DOHH2 (cell line): ENCODE results near the gene SCN1B.

Experiments used
- H3F3A ChIP-seq: fragments of 200-600 bp; sonication (generic), shearing (Covaris generic); 2 replicates; pipeline ENCODE4 v1.6.0; 2016; ENCODE audit warnings: antibody characterized with exemption, mild to moderate bottlenecking; ENCODE audit not compliant: control insufficient read depth, insufficient read depth
- H3K27ac ChIP-seq: fragments of 200-600 bp; sonication (generic); 2 replicates; pipeline ENCODE4 v1.5.1; 2014; ENCODE audit warnings: low read depth, mild to moderate bottlenecking, low read length, moderate library complexity
- H3K27me3 ChIP-seq: fragments of 200-600 bp; sonication (generic); 2 replicates; pipeline ENCODE4 v1.6.1; 2014; ENCODE audit warnings: mild to moderate bottlenecking, low read length, mixed read lengths; ENCODE audit not compliant: control insufficient read depth
- H3K36me3 ChIP-seq: fragments of 200-600 bp; sonication (generic); 2 replicates; pipeline ENCODE4 v1.6.1; 2014; ENCODE audit warnings: mild to moderate bottlenecking, low read length, moderate library complexity, mixed read lengths; ENCODE audit not compliant: control insufficient read depth
- H3K4me1 ChIP-seq: fragments of 200-600 bp; sonication (generic); 2 replicates; pipeline ENCODE4 v1.6.1; 2014; ENCODE audit warnings: mild to moderate bottlenecking, low read length, mixed read lengths; ENCODE audit not compliant: control insufficient read depth
- H3K4me2 ChIP-seq: fragments of 200-600 bp; sonication (generic); 2 replicates; pipeline ENCODE4 v1.6.0; 2014; ENCODE audit warnings: mild to moderate bottlenecking, low read length, moderate library complexity
- H3K4me3 ChIP-seq: fragments of 200-600 bp; sonication (generic); 2 replicates; pipeline ENCODE4 v1.5.1; 2014; ENCODE audit warnings: mild to moderate bottlenecking, low read length, mixed read lengths
- H3K79me2 ChIP-seq: fragments of 200-600 bp; sonication (generic); 2 replicates; pipeline ENCODE4 v1.6.1; 2014; ENCODE audit warnings: mild to moderate bottlenecking, low read length, mixed read lengths; ENCODE audit not compliant: control insufficient read depth
- H3K9me2 ChIP-seq: fragments of 200-600 bp; sonication (generic); replicated peaks from 2 replicates; pipeline ENCODE4 v1.6.1; 2014; ENCODE audit warnings: mild to moderate bottlenecking, low read length, mixed read lengths; ENCODE audit not compliant: control insufficient read depth
- H3K9me3 ChIP-seq: fragments of 200-600 bp; sonication (generic); 2 replicates; pipeline ENCODE4 v1.6.1; 2014; ENCODE audit warnings: antibody characterized with exemption, low read length, mixed read lengths; ENCODE audit not compliant: control insufficient read depth, insufficient read depth
- H4K20me1 ChIP-seq: fragments of 200-600 bp; sonication (generic); 2 replicates; pipeline ENCODE4 v1.6.0; 2014; ENCODE audit warnings: low read depth, mild to moderate bottlenecking, antibody characterized with exemption, low read length, moderate library complexity; ENCODE audit not compliant: control insufficient read depth, insufficient read depth
- CTCF ChIP-seq: fragments of 200-600 bp; sonication (generic); IDR thresholded peaks from one replicate; pipeline ENCODE4 v1.5.1; 2014; ENCODE audit warnings: antibody characterized with exemption, mild to moderate bottlenecking, low read depth, low read length; ENCODE audit not compliant: poor library complexity, severe bottlenecking
- EZH2phosphoT487 ChIP-seq: fragments of 200-600 bp; sonication (generic); IDR thresholded peaks from 2 replicates; pipeline ENCODE4 v1.6.1; 2017; ENCODE audit warnings: borderline replicate concordance, mild to moderate bottlenecking, antibody characterized with exemption, low read length, moderate library complexity, mixed read lengths

Gene SCN1B

GRCh38 chr19:35033067-35034004 lies 3.1 kb downstream of the SCN1B start:
- H3F3A ChIP-seq, result 0 out of 2 replicates have a peak, but pooled peaks cover 3% of the 10 kb centered on the region
- H4K20me1 ChIP-seq, result 0 out of 2 replicates have a peak, but pooled peaks cover 3% of the 10 kb centered on the region
- no peak overlapping the region for H3K4me2 ChIP-seq
- H3K9me3 ChIP-seq, result no peaks in the 10 kb centered on the region
- H3K27ac ChIP-seq, result no peak overlapping the region
- peaks cover 28% of the 10 kb centered on the region for H3K27me3 ChIP-seq
- H3K36me3 ChIP-seq, result peaks cover under 1% of the 10 kb centered on the region; the same call in 1 of the 2 replicates
- H3K4me1 ChIP-seq, result peaks cover 11% of the 10 kb centered on the region
- H3K9me2 ChIP-seq, result no peaks in the 10 kb centered on the region
- no peaks in the 10 kb centered on the region for H3K79me2 ChIP-seq
- no peak overlapping the region for H3K4me3 ChIP-seq
- TF ChIP-seq CTCF (no peak), EZH2phosphoT487 (no peak)

DNA sequence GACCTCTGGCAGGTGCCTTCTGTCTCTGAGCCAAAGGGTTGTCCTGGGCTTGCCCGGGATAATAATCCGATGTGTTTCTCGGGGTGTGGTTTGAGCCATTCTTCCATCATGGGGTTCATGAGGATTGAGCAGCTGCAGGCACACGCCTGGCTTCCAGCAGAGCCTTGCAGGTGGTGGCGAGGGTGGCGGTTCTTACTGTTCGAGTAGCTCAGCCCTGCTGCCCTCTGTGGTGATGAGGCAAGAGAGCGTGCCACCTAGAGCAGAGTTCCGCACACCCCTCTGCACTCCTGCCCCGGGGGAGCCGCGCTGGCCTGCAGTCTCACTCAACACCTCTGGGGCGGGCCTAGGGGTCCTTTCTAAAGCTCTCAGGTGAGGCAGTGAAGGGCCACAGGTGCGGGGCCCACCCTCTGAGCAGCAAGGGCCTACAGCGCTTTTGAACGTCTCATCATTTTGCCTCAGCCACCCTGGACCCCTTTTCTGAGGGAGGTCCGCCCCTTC lies 3.8 kb downstream of the SCN1B start:
- 0 out of 2 replicates have a peak, but pooled peaks cover 3% of the 10 kb centered on the region for H3F3A ChIP-seq
- no peak overlapping the region for H3K4me3 ChIP-seq
- no peaks in the 10 kb centered on the region for H3K79me2 ChIP-seq
- no peak overlapping the region for H3K4me2 ChIP-seq
- no peak for TF ChIP-seq CTCF
- no peak for TF ChIP-seq EZH2phosphoT487
- H3K4me1 ChIP-seq, result peaks cover 18% of the 10 kb centered on the region
- no peaks in the 10 kb centered on the region for H3K9me3 ChIP-seq
- H3K36me3 ChIP-seq, result no peaks in the 10 kb centered on the region
- peaks cover 35% of the 10 kb centered on the region for H3K27me3 ChIP-seq
- no peaks in the 10 kb centered on the region for H3K9me2 ChIP-seq
- H3K27ac ChIP-seq, result no peak overlapping the region
- 0 out of 2 replicates have a peak, but pooled peaks cover 3% of the 10 kb centered on the region for H4K20me1 ChIP-seq

- peaks cover 39% of the 10 kb centered on the region for H3K27me3 ChIP-seq
- peaks cover 25% of the 10 kb centered on the region for H3K4me1 ChIP-seq
- H3K4me2 ChIP-seq, result no peak overlapping the region
- H3K27ac ChIP-seq, result no peak overlapping the region
- no peaks in the 10 kb centered on the region for H3K36me3 ChIP-seq
- TF ChIP-seq CTCF (no peak), EZH2phosphoT487 (no peak)
- no peaks in the 10 kb centered on the region for H3K9me2 ChIP-seq
- no peaks in the 10 kb centered on the region for H3K79me2 ChIP-seq
- H3F3A ChIP-seq, result 0 out of 2 replicates have a peak, but pooled peaks cover 1% of the 10 kb centered on the region
- 0 out of 2 replicates have a peak, but pooled peaks cover 2% of the 10 kb centered on the region for H4K20me1 ChIP-seq
- H3K4me3 ChIP-seq, result no peak overlapping the region
- no peaks in the 10 kb centered on the region for H3K9me3 ChIP-seq
These were observed 4.5 kb downstream of the SCN1B start for GRCh38 chr19:35034588-35035382.
